ENCODE results near the gene DGKD.

DGKD gene

GRCh38 chr2:233409286-233409991, 55.1 kb downstream of the DGKD start:
- H3K9me3 ChIP-seq (replicated peaks; ENCODE audit: insufficient read depth, low read length), result no peaks in the 10 kb centered on the region
- no peaks in the 10 kb centered on the region for H3K4me1 ChIP-seq (ENCODE audit: low read length)
- no peak overlapping the region for H3K4me2 ChIP-seq (ENCODE audit: low read depth, low read length)
- no peak overlapping the region for H3K9ac ChIP-seq (ENCODE audit: low read length)
- no peak overlapping the region for H2AFZ ChIP-seq (ENCODE audit: low read length)
- TF ChIP-seq EZH2phosphoT487 (IDR thresholded peaks at IDR 0.05; ENCODE audit: low read length), result no peak
- TF ChIP-seq CTCF (IDR thresholded peaks at IDR 0.05; ENCODE audit: low read length), result no peak
- TF ChIP-seq EZH2 (optimal IDR thresholded peaks at IDR 0.05; ENCODE audit: low read depth, low read length), result no peak
- H3K9me2 ChIP-seq (replicated peaks; ENCODE audit: insufficient read depth, low read length), result no peaks in the 10 kb centered on the region
- H4K20me1 ChIP-seq (ENCODE audit: insufficient read depth, low read length), result no peaks in the 10 kb centered on the region
- H3K27ac ChIP-seq (ENCODE audit: low read length), result no peak overlapping the region
- no peak overlapping the region for H3K4me3 ChIP-seq (ENCODE audit: low read length)
- H3K79me2 ChIP-seq (ENCODE audit: low read length), result peaks cover 46% of the 10 kb centered on the region
- DNase-seq, result no peak
- H3K27me3 ChIP-seq (replicated peaks; ENCODE audit: insufficient read depth, low read length), result no peaks in the 10 kb centered on the region
- no peaks in the 10 kb centered on the region for H3F3A ChIP-seq (ENCODE audit: insufficient read depth, low read length)
- H3K36me3 ChIP-seq (replicated peaks; ENCODE audit: insufficient read depth, low read length), result no peaks in the 10 kb centered on the region

- H4K20me1 ChIP-seq (ENCODE audit: insufficient read depth, low read length), result no peaks in the 10 kb centered on the region
- H2AFZ ChIP-seq (ENCODE audit: low read length), result no peak overlapping the region
- H3K9ac ChIP-seq (ENCODE audit: low read length), result no peak overlapping the region
- no peaks in the 10 kb centered on the region for H3K36me3 ChIP-seq (replicated peaks; ENCODE audit: insufficient read depth, low read length)
- no peaks in the 10 kb centered on the region for H3K27me3 ChIP-seq (replicated peaks; ENCODE audit: insufficient read depth, low read length)
- TF ChIP-seq EZH2phosphoT487 (IDR thresholded peaks at IDR 0.05; ENCODE audit: low read length) (no peak), EZH2 (optimal IDR thresholded peaks at IDR 0.05; ENCODE audit: low read depth, low read length) (no peak), CTCF (IDR thresholded peaks at IDR 0.05; ENCODE audit: low read length) (no peak)
- no peak overlapping the region for H3K27ac ChIP-seq (ENCODE audit: low read length)
- H3K4me1 ChIP-seq (ENCODE audit: low read length), result no peaks in the 10 kb centered on the region
- no peak for DNase-seq
- H3K4me3 ChIP-seq (ENCODE audit: low read length), result no peak overlapping the region
- H3K79me2 ChIP-seq (ENCODE audit: low read length), result peaks cover 47% of the 10 kb centered on the region
- H3K9me3 ChIP-seq (replicated peaks; ENCODE audit: insufficient read depth, low read length), result no peaks in the 10 kb centered on the region
- no peaks in the 10 kb centered on the region for H3K9me2 ChIP-seq (replicated peaks; ENCODE audit: insufficient read depth, low read length)
- no peaks in the 10 kb centered on the region for H3F3A ChIP-seq (ENCODE audit: insufficient read depth, low read length)
- no peak overlapping the region for H3K4me2 ChIP-seq (ENCODE audit: low read depth, low read length)
Observed at GRCh38 chr2:233410196-233410760, 56.0 kb downstream of the DGKD start.

- TF ChIP-seq CTCF (IDR thresholded peaks at IDR 0.05; ENCODE audit: low read length), result no peak
- Histone ChIP-seq H2AFZ (ENCODE audit: low read length) (no peak overlapping the region), H4K20me1 (ENCODE audit: insufficient read depth, low read length) (no peaks in the 10 kb centered on the region)
Observed at GRCh38 chr2:233411162-233411561, 56.9 kb downstream of the DGKD start.

More at GRCh38 chr2:233411162-233411561, 56.9 kb downstream of the DGKD start:
- Histone ChIP-seq H3K9ac (ENCODE audit: low read length) (no peak overlapping the region), H3K27ac (ENCODE audit: low read length) (no peak overlapping the region), H3K36me3 (replicated peaks; ENCODE audit: insufficient read depth, low read length) (no peaks in the 10 kb centered on the region), H3K27me3 (replicated peaks; ENCODE audit: insufficient read depth, low read length) (no peaks in the 10 kb centered on the region), H3K9me2 (replicated peaks; ENCODE audit: insufficient read depth, low read length) (no peaks in the 10 kb centered on the region), H3K9me3 (replicated peaks; ENCODE audit: insufficient read depth, low read length) (no peaks in the 10 kb centered on the region), H3K4me1 (ENCODE audit: low read length) (no peaks in the 10 kb centered on the region), H3K4me3 (ENCODE audit: low read length) (no peak overlapping the region), H3F3A (ENCODE audit: insufficient read depth, low read length) (no peaks in the 10 kb centered on the region), H3K79me2 (ENCODE audit: low read length) (peaks cover 47% of the 10 kb centered on the region), H3K4me2 (ENCODE audit: low read depth, low read length) (no peak overlapping the region)
- DNase-seq, result no peak

Data from MM.1S (cell line).